ENCODE measurements around the gene HNRNPR.
"Not testable (repeated sequence)": the region's sequence is repeated elsewhere in the genome, so short reads cannot be mapped to it uniquely, and the experiment has no call there.

Gene HNRNPR

GRCh38 chr1:23325393-23325792 lies 18.7 kb downstream of the HNRNPR start:
- DNase-seq, result no peak
- whole genome bisulfite sequencing, result 99% methylated on average over 2 of the region's 2 CpGs
- no peak overlapping the region for H4K8ac ChIP-seq (ENCODE audit: low read length)

GRCh38 chr1:23322770-23323169 lies 21.3 kb downstream of the HNRNPR start:
- Histone ChIP-seq H3K14ac (ENCODE audit: low read length in 2 of 2) (no peak overlapping the region), H3K4me2 (ENCODE audit: low read length, poor library complexity, severe bottlenecking) (no peak overlapping the region), H3K4me3 (ENCODE audit: insufficient read depth in 1 of 2, low read depth in 1 of 2, low read length in 2 of 2) (no peak overlapping the region), H3K9me3 (ENCODE audit: control insufficient read depth, low read length) (no peaks in the 10 kb centered on the region), H3K4ac (ENCODE audit: low read depth in 1 of 2, low read length in 2 of 2) (no peak overlapping the region), H2BK5ac (ENCODE audit: low read depth, low read length, poor library complexity, severe bottlenecking) (no peak overlapping the region), H3K18ac (ENCODE audit: low read depth in 1 of 2, low read length in 2 of 2) (no peak overlapping the region), H4K91ac (ENCODE audit: low read length) (no peak overlapping the region), H3K27ac (ENCODE audit: low read length, poor library complexity, severe bottlenecking) (no peak overlapping the region), H2BK12ac (ENCODE audit: low read length in 2 of 2) (no peak overlapping the region), H2BK120ac (ENCODE audit: low read depth, low read length) (no peak overlapping the region), H3K9ac (ENCODE audit: low read length) (no peak overlapping the region), H3K27me3 (ENCODE audit: control insufficient read depth in 1 of 2, insufficient read depth in 1 of 2, low read length in 2 of 2) (no peaks in the 10 kb centered on the region), H3K23ac (ENCODE audit: low read length in 2 of 2) (no peak overlapping the region), H3K79me1 (replicated peaks; ENCODE audit: low read length, poor library complexity, severe bottlenecking) (peaks cover 5% of the 10 kb centered on the region), H3K36me3 (ENCODE audit: control insufficient read depth in 1 of 2, insufficient read depth in 2 of 2, low read depth in 1 of 2, low read length in 2 of 2) (peaks cover 16 to 84% of the 10 kb centered on the region in 2 experiments), H3K4me1 (ENCODE audit: control insufficient read depth, insufficient read depth, low read depth, low read length) (no peaks in the 10 kb centered on the region), H2AK5ac (ENCODE audit: low read length, severe bottlenecking) (no peak overlapping the region), H2AFZ (ENCODE audit: low read depth, low read length) (no peak overlapping the region), H4K8ac (ENCODE audit: low read length) (no peak overlapping the region), H2BK15ac (ENCODE audit: low read depth, poor library complexity, severe bottlenecking) (no peak overlapping the region)
- 90% methylated on average over 1 of the region's 1 CpG for WGBS
- DNase-seq, result no peak

More at GRCh38 chr1:23325393-23325792, 18.7 kb downstream of the HNRNPR start:
- Histone ChIP-seq H2BK12ac (ENCODE audit: low read length in 2 of 2) (no peak overlapping the region), H2AFZ (ENCODE audit: low read depth, low read length) (no peak overlapping the region), H2AK5ac (ENCODE audit: low read length, severe bottlenecking) (no peak overlapping the region), H3K9me3 (ENCODE audit: control insufficient read depth, low read length) (no peaks in the 10 kb centered on the region), H3K27me3 (ENCODE audit: control insufficient read depth in 1 of 2, insufficient read depth in 1 of 2, low read length in 2 of 2) (no peaks in the 10 kb centered on the region), H3K4me2 (ENCODE audit: low read length, poor library complexity, severe bottlenecking) (no peak overlapping the region), H3K36me3 (ENCODE audit: control insufficient read depth in 1 of 2, insufficient read depth in 2 of 2, low read depth in 1 of 2, low read length in 2 of 2) (peaks cover 34 to 85% of the 10 kb centered on the region in 2 experiments), H3K4me1 (ENCODE audit: control insufficient read depth, insufficient read depth, low read depth, low read length) (peaks cover 2% of the 10 kb centered on the region), H3K23ac (ENCODE audit: low read length in 2 of 2) (no peak overlapping the region), H3K79me1 (replicated peaks; ENCODE audit: low read length, poor library complexity, severe bottlenecking) (peaks cover 4% of the 10 kb centered on the region), H2BK120ac (ENCODE audit: low read depth, low read length) (no peak overlapping the region), H3K27ac (ENCODE audit: low read length, poor library complexity, severe bottlenecking) (no peak overlapping the region), H3K4ac (ENCODE audit: low read depth in 1 of 2, low read length in 2 of 2) (no peak overlapping the region), H3K4me3 (ENCODE audit: insufficient read depth in 1 of 2, low read depth in 1 of 2, low read length in 2 of 2) (no peak overlapping the region), H3K14ac (ENCODE audit: low read length in 2 of 2) (no peak overlapping the region), H4K91ac (ENCODE audit: low read length) (no peak overlapping the region), H3K18ac (ENCODE audit: low read depth in 1 of 2, low read length in 2 of 2) (no peak overlapping the region), H2BK15ac (ENCODE audit: low read depth, poor library complexity, severe bottlenecking) (no peak overlapping the region), H2BK5ac (ENCODE audit: low read depth, low read length, poor library complexity, severe bottlenecking) (no peak overlapping the region), H3K9ac (ENCODE audit: low read length) (no peak overlapping the region)

GRCh38 chr1:23310280-23310679 lies 33.8 kb downstream of the HNRNPR start:
- H3K27me3 ChIP-seq (ENCODE audit: control insufficient read depth in 1 of 2, insufficient read depth in 1 of 2, low read length in 2 of 2); H3K9ac ChIP-seq (ENCODE audit: low read length); H3K4me3 ChIP-seq (ENCODE audit: insufficient read depth in 1 of 2, low read depth in 1 of 2, low read length in 2 of 2); H3K9me3 ChIP-seq (ENCODE audit: control insufficient read depth, low read length); H3K4me2 ChIP-seq (ENCODE audit: low read length, poor library complexity, severe bottlenecking); H2AFZ ChIP-seq (ENCODE audit: low read depth, low read length); H2AK5ac ChIP-seq (ENCODE audit: low read length, severe bottlenecking); H3K27ac ChIP-seq (ENCODE audit: low read length, poor library complexity, severe bottlenecking); H2BK15ac ChIP-seq (ENCODE audit: low read depth, poor library complexity, severe bottlenecking); H3K4me1 ChIP-seq (ENCODE audit: control insufficient read depth, insufficient read depth, low read depth, low read length); H4K8ac ChIP-seq (ENCODE audit: low read length); H3K18ac ChIP-seq (ENCODE audit: low read depth in 1 of 2, low read length in 2 of 2); H3K4ac ChIP-seq (ENCODE audit: low read depth in 1 of 2, low read length in 2 of 2); H2BK5ac ChIP-seq (ENCODE audit: low read depth, low read length, poor library complexity, severe bottlenecking); H4K91ac ChIP-seq (ENCODE audit: low read length); H2BK120ac ChIP-seq (ENCODE audit: low read depth, low read length); DNase-seq; H3K79me1 ChIP-seq (replicated peaks; ENCODE audit: low read length, poor library complexity, severe bottlenecking); H3K23ac ChIP-seq (ENCODE audit: low read length in 2 of 2); H2BK12ac ChIP-seq (ENCODE audit: low read length in 2 of 2); H3K14ac ChIP-seq (ENCODE audit: low read length in 2 of 2): not testable (repeated sequence)
- 92% methylated on average over 7 of the region's 7 CpGs for WGBS
- H3K36me3 ChIP-seq (ENCODE audit: control insufficient read depth in 1 of 2, insufficient read depth in 2 of 2, low read depth in 1 of 2, low read length in 2 of 2), result peaks cover 8 to 87% of the 10 kb centered on the region in 2 experiments

GRCh38 chr1:23304140-23304620 lies 39.9 kb downstream of the HNRNPR start:
- H2BK5ac ChIP-seq (ENCODE audit: low read depth, low read length, poor library complexity, severe bottlenecking), result no peak overlapping the region
- WGBS, result 96% methylated on average over 4 of the region's 4 CpGs

More at GRCh38 chr1:23304140-23304620, 39.9 kb downstream of the HNRNPR start:
- Histone ChIP-seq H3K36me3 (ENCODE audit: control insufficient read depth in 1 of 2, insufficient read depth in 2 of 2, low read depth in 1 of 2, low read length in 2 of 2) (peaks cover 20 to 88% of the 10 kb centered on the region in 2 experiments), H3K18ac (ENCODE audit: low read depth in 1 of 2, low read length in 2 of 2) (no peak overlapping the region), H3K4me3 (ENCODE audit: insufficient read depth in 1 of 2, low read depth in 1 of 2, low read length in 2 of 2) (no peak overlapping the region), H3K14ac (ENCODE audit: low read length in 2 of 2) (no peak overlapping the region), H2BK12ac (ENCODE audit: low read length in 2 of 2) (no peak overlapping the region), H3K4ac (ENCODE audit: low read depth in 1 of 2, low read length in 2 of 2) (no peak overlapping the region), H3K27me3 (ENCODE audit: control insufficient read depth in 1 of 2, insufficient read depth in 1 of 2, low read length in 2 of 2) (no peaks in the 10 kb centered on the region), H2AFZ (ENCODE audit: low read depth, low read length) (no peak overlapping the region), H4K8ac (ENCODE audit: low read length) (no peak overlapping the region), H2AK5ac (ENCODE audit: low read length, severe bottlenecking) (no peak overlapping the region), H3K79me1 (replicated peaks; ENCODE audit: low read length, poor library complexity, severe bottlenecking) (peaks cover 8% of the 10 kb centered on the region), H3K23ac (ENCODE audit: low read length in 2 of 2) (no peak overlapping the region), H3K27ac (ENCODE audit: low read length, poor library complexity, severe bottlenecking) (no peak overlapping the region), H2BK15ac (ENCODE audit: low read depth, poor library complexity, severe bottlenecking) (no peak overlapping the region), H2BK120ac (ENCODE audit: low read depth, low read length) (no peak overlapping the region), H3K4me2 (ENCODE audit: low read length, poor library complexity, severe bottlenecking) (no peak overlapping the region), H3K9me3 (ENCODE audit: control insufficient read depth, low read length) (no peaks in the 10 kb centered on the region), H3K4me1 (ENCODE audit: control insufficient read depth, insufficient read depth, low read depth, low read length) (no peaks in the 10 kb centered on the region), H4K91ac (ENCODE audit: low read length) (no peak overlapping the region), H3K9ac (ENCODE audit: low read length) (no peak overlapping the region)
- DNase-seq, result no peak

All from mesenchymal stem cell (in vitro differentiated cells and primary cell).